Measurements from ENCODE around the gene COG6. TPM values are rescaled to one million over a fixed set of nuclear protein-coding genes. Genes with fewer than 3 reads are reported as not detected.

COG6 gene
- total and polyA plus RNA-seq, 10 of the 15 experiments (the other 5 are each of a cell fraction or from before 2014, with no cell fraction given) = 4.5 to 29.8 (median 12.6) TPM

- no peak for DNase-seq (ENCODE audit: low read depth, low spot score)
- FAIRE-seq = no peak
- Histone ChIP-seq H3K4me3 (no peak overlapping the region), H4K20me1 (ENCODE audit: control insufficient read depth, insufficient read depth) (no peaks in the 10 kb centered on the region), H3K79me2 (ENCODE audit: control insufficient read depth, insufficient read depth, low read length) (no peaks in the 10 kb centered on the region), H2AFZ (ENCODE audit: control insufficient read depth, low read depth, low read length) (no peak overlapping the region), H3K9ac (ENCODE audit: control insufficient read depth, insufficient read depth, low read length) (no peak overlapping the region), H3K27ac (ENCODE audit: control insufficient read depth, insufficient read depth) (no peak overlapping the region), H3K9me3 (replicated peaks; ENCODE audit: control insufficient read depth, insufficient read depth, low read length) (no peaks in the 10 kb centered on the region), H3K4me2 (ENCODE audit: control insufficient read depth, insufficient read depth) (no peak overlapping the region), H3K4me1 (ENCODE audit: control insufficient read depth, insufficient read depth, low read length) (no peaks in the 10 kb centered on the region), H3K36me3 (ENCODE audit: control insufficient read depth in 2 of 2, insufficient read depth in 2 of 2, low read length in 1 of 2) (no peaks in the 10 kb centered on the region), H3K27me3 (replicated peaks in 1 of 2; ENCODE audit: control insufficient read depth in 2 of 2, insufficient read depth in 2 of 2, low read length in 1 of 2) (no peaks in the 10 kb centered on the region)
- intact Hi-C loops (cut with micrococcal nuclease; ENCODE audit: unreplicated experiment) = no loop called here
- ChIA-PET SMC1A (ENCODE audit: uncharacterized antibody, unreplicated experiment) (interaction anchor here (0.5 to 1.9 kb wide), 4 partner anchors 43 to 233 kb away, joined by 3 to 5 read pairs (median 3); no protein-coding TSS in a partner anchor), CTCF (interaction anchor here (0.6 to 2.1 kb wide), 5 partner anchors 9 to 474 kb away, joined by 3 to 7 read pairs (median 3); no protein-coding TSS in a partner anchor), POLR2A (no interaction called here), RAD21 (ENCODE audit: unreplicated experiment) (interaction anchor here (0.6 kb wide), 1 partner anchor 859 kb away, joined by 4 read pairs; no protein-coding TSS in a partner anchor)
- no TSS peak for BruUV-seq (replicated peaks)
- no peak for ATAC-seq
- TF ChIP-seq E2F4 (IDR thresholded peaks at IDR 0.05; ENCODE audit: low read depth, low read length) (no peak), BHLHE40 (IDR thresholded peaks at IDR 0.05; ENCODE audit: borderline replicate concordance in 1 of 2, low read depth in 2 of 2, low read length in 1 of 2) (no peak), ATF7 (IDR thresholded peaks at IDR 0.05; ENCODE audit: low read depth) (no peak), TAF1 (IDR thresholded peaks at IDR 0.05; ENCODE audit: borderline replicate concordance, low read depth, low read length) (no peak), SIX5 (IDR thresholded peaks at IDR 0.05; ENCODE audit: low read depth, low read length, severe bottlenecking) (no peak), CBX5 (IDR thresholded peaks at IDR 0.05; ENCODE audit: low read depth) (no peak), ZNF207 (IDR thresholded peaks at IDR 0.05; ENCODE audit: borderline replicate concordance) (no peak), NFYA (IDR thresholded peaks at IDR 0.05; ENCODE audit: borderline replicate concordance, low read depth, low read length) (no peak), ZSCAN29 (IDR thresholded peaks at IDR 0.05) (no peak), ETV6 (conservative IDR thresholded peaks at IDR 0.05 in 1 of 2, IDR thresholded peaks at IDR 0.05 in 1 of 2; ENCODE audit: borderline replicate concordance in 1 of 2, low read depth in 1 of 2) (no peak), POLR2AphosphoS2 (IDR thresholded peaks at IDR 0.05; ENCODE audit: low read depth, low read length) (no peak), PML (IDR thresholded peaks at IDR 0.05; ENCODE audit: low read length) (no peak), GATAD2B (conservative IDR thresholded peaks at IDR 0.05; ENCODE audit: low read depth) (no peak)
- WGBS (ENCODE audit: insufficient coverage, insufficient replicate concordance, low lambda C conversion rate, missing lambda C conversion rate) = 0% methylated on average over 1 of the region's 1 CpG
- in situ Hi-C loops (cut with MboI) = no loop called here
Observed at GRCh38 chr13:39618561-39618960, 36.9 kb upstream of the COG6 start.

All from GM12878 (cell line).